GM18951 (cell line): ENCODE data around the gene UQCC2.

Experiments
- POLR2A ChIP-seq: IDR thresholded peaks from 4 replicates; pipeline ENCODE4 v1.6.1; 2011; ENCODE audit warnings: mild to moderate bottlenecking; ENCODE audit not compliant: insufficient read length, insufficient read depth; ENCODE audit errors: extremely low read depth
- in situ Hi-C: fragments of 300-500 bp; cut with MboI; formaldehyde crosslinking; loops from one replicate; pipeline ENCODE4 v1.12.0; 2022; ENCODE audit warnings: low sequenced_read_pairs, mixed read lengths, inconsistent platforms; ENCODE audit not compliant: unreplicated experiment

UQCC2 gene

GRCh38 chr6:33738879-33739278 lies 27.4 kb upstream of the UQCC2 start:
- in situ Hi-C loops, result no loop called here
- TF ChIP-seq POLR2A, result no peak

- in situ Hi-C loops, result no loop called here
- TF ChIP-seq POLR2A, result no peak
These were observed 26.7 kb upstream of the UQCC2 start for GRCh38 chr6:33738153-33738552.

GRCh38 chr6:33737267-33738026 lies 25.9 kb upstream of the UQCC2 start:
- in situ Hi-C loops, result no loop called here
- TF ChIP-seq POLR2A, result no peak

- TF ChIP-seq POLR2A, result no peak
- in situ Hi-C loops, result no loop called here
These were observed 23.7 kb upstream of the UQCC2 start for GRCh38 chr6:33735216-33735615.

- in situ Hi-C loops, result no loop called here
- no peak for TF ChIP-seq POLR2A
These were observed 22.2 kb upstream of the UQCC2 start for GRCh38 chr6:33733709-33734007.

- TF ChIP-seq POLR2A, result no peak
- in situ Hi-C loops, result no loop called here
These were observed 21.6 kb upstream of the UQCC2 start for GRCh38 chr6:33732817-33733708.

GRCh38 chr6:33732385-33732784 lies 20.9 kb upstream of the UQCC2 start:
- in situ Hi-C loops, result no loop called here
- TF ChIP-seq POLR2A, result no peak

- TF ChIP-seq POLR2A, result no peak
- in situ Hi-C loops, result no loop called here
These were observed 20.3 kb upstream of the UQCC2 start for GRCh38 chr6:33731751-33732282.

GRCh38 chr6:33731035-33731434 lies 19.5 kb upstream of the UQCC2 start:
- no peak for TF ChIP-seq POLR2A
- in situ Hi-C loops, result no loop called here

GRCh38 chr6:33730611-33731010 lies 19.1 kb upstream of the UQCC2 start:
- no peak for TF ChIP-seq POLR2A
- in situ Hi-C loops, result no loop called here

GRCh38 chr6:33729059-33729458 lies 17.6 kb upstream of the UQCC2 start:
- TF ChIP-seq POLR2A, result no peak
- in situ Hi-C loops, result no loop called here

- no peak for TF ChIP-seq POLR2A
- in situ Hi-C loops, result no loop called here
These were observed 16.9 kb upstream of the UQCC2 start for GRCh38 chr6:33728438-33728837.

GRCh38 chr6:33727932-33728331 lies 16.4 kb upstream of the UQCC2 start:
- in situ Hi-C loops, result no loop called here
- no peak for TF ChIP-seq POLR2A

GRCh38 chr6:33727126-33727525 lies 15.6 kb upstream of the UQCC2 start:
- TF ChIP-seq POLR2A, result no peak

More at GRCh38 chr6:33727126-33727525, 15.6 kb upstream of the UQCC2 start:
- in situ Hi-C loops, result no loop called here
